Chondrocyte (in vitro differentiated cells): Measurements from ENCODE around the gene TELO2. TPM values are rescaled to one million over a fixed set of nuclear protein-coding genes. Genes with fewer than 3 reads are reported as not detected.

Experiments
- DNase-seq: peaks from one replicate; pipeline ENCODE4 v3.0.0; 2021; ENCODE audit warnings: mixed read lengths, low spot score
- H3K27ac Mint-ChIP-seq: one replicate; pipeline ENCODE4 v1.8.0; 2021; ENCODE audit warnings: mild to moderate bottlenecking, moderate library complexity, mixed read lengths; ENCODE audit not compliant: unreplicated experiment
- H3K27me3 Mint-ChIP-seq: 2 replicates; pipeline ENCODE4 v1.8.0; 2021; ENCODE audit warnings: low read depth, mixed read lengths
- H3K36me3 Mint-ChIP-seq: 2 replicates; pipeline ENCODE4 v1.8.0; 2021; ENCODE audit warnings: low read depth, mixed read lengths
- H3K4me1 Mint-ChIP-seq: 2 replicates; pipeline ENCODE4 v1.8.0; 2021; ENCODE audit warnings: low read depth, mild to moderate bottlenecking, mixed read lengths
- H3K4me3 Mint-ChIP-seq: one replicate; pipeline ENCODE4 v1.8.0; 2021; ENCODE audit warnings: mild to moderate bottlenecking, moderate library complexity, mixed read lengths; ENCODE audit not compliant: unreplicated experiment
- H3K9me3 Mint-ChIP-seq: 2 replicates; pipeline ENCODE4 v1.8.0; 2021; ENCODE audit warnings: low read depth, mixed read lengths
- total RNA-seq: library from RNA; stranded (reverse); gene quantifications from 3 replicates; pipeline ENCODE4 v1.2.1, GENCODE V29; 2021
- TF ChIP-seq, protein P1 (sequence below): fragments of 200-600 bp; sonication (generic); IDR thresholded peaks from 2 replicates; pipeline ENCODE4 v1.5.0; 2021; ENCODE audit warnings: antibody characterized with exemption, mild to moderate bottlenecking, moderate library complexity

TELO2 gene
- total RNA-seq, 1 donor from 2014 or later = 21.7 TPM

- no peaks in the 10 kb centered on the region for H3K27me3 Mint-ChIP-seq
- peaks cover 6% of the 10 kb centered on the region for H3K36me3 Mint-ChIP-seq
- H3K4me3 Mint-ChIP-seq = peak overlapping the region; percentile 19
- TF ChIP-seq, protein P1, sequence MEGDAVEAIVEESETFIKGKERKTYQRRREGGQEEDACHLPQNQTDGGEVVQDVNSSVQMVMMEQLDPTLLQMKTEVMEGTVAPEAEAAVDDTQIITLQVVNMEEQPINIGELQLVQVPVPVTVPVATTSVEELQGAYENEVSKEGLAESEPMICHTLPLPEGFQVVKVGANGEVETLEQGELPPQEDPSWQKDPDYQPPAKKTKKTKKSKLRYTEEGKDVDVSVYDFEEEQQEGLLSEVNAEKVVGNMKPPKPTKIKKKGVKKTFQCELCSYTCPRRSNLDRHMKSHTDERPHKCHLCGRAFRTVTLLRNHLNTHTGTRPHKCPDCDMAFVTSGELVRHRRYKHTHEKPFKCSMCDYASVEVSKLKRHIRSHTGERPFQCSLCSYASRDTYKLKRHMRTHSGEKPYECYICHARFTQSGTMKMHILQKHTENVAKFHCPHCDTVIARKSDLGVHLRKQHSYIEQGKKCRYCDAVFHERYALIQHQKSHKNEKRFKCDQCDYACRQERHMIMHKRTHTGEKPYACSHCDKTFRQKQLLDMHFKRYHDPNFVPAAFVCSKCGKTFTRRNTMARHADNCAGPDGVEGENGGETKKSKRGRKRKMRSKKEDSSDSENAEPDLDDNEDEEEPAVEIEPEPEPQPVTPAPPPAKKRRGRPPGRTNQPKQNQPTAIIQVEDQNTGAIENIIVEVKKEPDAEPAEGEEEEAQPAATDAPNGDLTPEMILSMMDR = no peak
- no peaks in the 10 kb centered on the region for H3K9me3 Mint-ChIP-seq
- H3K27ac Mint-ChIP-seq = peak overlapping the region; percentile 87
- peaks cover 55% of the 10 kb centered on the region for H3K4me1 Mint-ChIP-seq
- no peak for DNase-seq
These were observed 39.6 kb downstream of the TELO2 start for GRCh38 chr16:1532771-1533170.

DNA sequence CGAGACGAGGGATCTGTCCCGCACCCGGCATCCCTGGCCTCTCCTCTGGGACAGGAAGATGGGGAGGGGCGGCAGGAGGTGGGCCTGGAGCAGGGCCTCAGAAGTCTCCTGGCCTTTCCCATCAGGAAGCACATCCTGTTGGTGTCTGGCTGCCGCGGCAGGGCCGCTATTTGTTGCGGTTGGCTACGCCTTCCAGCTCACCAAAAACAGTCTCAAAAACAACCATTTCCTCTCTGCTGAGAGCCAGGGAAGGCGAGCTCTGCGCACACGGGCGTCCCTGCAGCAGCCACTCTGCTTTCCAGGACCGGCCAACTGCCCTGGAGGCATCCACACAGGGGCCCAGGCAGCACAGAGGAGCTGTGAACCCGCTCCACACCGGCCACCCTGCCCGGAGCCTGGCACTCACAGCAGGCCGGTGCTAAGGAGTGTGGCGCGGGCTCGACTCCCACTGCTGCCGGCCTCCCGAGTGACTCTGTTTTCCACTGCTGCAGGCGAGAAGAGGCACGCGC is 40.3 kb downstream of the TELO2 start, which contains the start of gene TMEM204:
TMEM204 (plus strand) TSS at position 224 of the 509 bp plus-strand sequence. CDS start 610 bp downstream, outside the sequence.
- peak within 1 kb of the TSS; percentile 73 for H3K4me3 Mint-ChIP-seq
- H3K4me1 Mint-ChIP-seq = peaks cover 52% of the 10 kb centered on the region
- peak within 1 kb of the TSS; percentile 87 for H3K27ac Mint-ChIP-seq
- H3K36me3 Mint-ChIP-seq = peaks cover 8% of the 10 kb centered on the region
- H3K9me3 Mint-ChIP-seq = no peaks in the 10 kb centered on the region
- TF ChIP-seq, protein P1 = no peak
- DNase-seq = no peak
- no peaks in the 10 kb centered on the region for H3K27me3 Mint-ChIP-seq

DNA sequence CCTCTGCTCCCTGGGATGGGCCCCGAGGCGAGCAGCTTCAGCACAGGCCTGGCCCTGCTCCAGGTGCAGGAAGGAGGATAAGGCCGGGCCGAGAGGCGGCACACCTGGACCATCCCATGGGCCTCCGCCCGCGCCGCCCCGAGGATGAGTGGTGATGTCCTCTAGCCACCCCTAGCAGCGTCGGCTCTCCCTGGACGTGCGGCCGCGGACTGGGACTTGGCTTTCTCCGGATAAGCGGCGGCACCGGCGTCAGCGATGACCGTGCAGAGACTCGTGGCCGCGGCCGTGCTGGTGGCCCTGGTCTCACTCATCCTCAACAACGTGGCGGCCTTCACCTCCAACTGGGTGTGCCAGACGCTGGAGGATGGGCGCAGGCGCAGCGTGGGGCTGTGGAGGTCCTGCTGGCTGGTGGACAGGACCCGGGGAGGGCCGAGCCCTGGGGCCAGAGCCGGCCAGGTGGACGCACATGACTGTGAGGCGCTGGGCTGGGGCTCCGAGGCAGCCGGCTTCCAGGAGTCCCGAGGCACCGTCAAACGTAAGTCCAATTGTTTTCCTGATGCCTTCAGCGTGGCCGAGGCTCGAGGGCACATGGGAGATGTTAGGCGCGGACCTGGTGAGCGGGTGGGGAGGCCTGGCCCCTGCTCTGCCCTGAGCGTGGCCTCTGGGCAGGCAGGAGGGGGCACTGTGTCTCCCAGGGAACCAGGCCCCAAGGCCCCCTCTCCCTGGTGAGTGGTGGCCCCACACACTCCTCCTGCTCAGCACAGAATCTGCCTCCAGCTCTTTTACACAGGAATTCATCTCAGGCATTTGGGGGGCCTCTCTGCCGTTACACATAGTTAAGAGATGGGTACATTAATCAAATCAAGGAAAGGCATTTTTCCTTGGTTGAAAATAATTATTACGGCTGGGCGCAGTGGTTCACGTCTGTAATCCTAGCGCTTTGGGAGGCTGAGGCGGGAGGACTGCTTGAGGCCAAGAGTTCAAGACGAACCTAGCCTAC is 41.2 kb downstream of the TELO2 start:
- Mint-ChIP-seq H3K9me3 (no peaks in the 10 kb centered on the region), H3K27me3 (no peaks in the 10 kb centered on the region), H3K4me3 (peak overlapping the region; percentile 73), H3K36me3 (peaks cover 8% of the 10 kb centered on the region), H3K27ac (peak overlapping the region; percentile 87), H3K4me1 (peaks cover 52% of the 10 kb centered on the region)
- TF ChIP-seq, protein P1 = no peak
- no peak for DNase-seq

- Mint-ChIP-seq H3K27me3 (no peaks in the 10 kb centered on the region), H3K9me3 (no peaks in the 10 kb centered on the region), H3K36me3 (peaks cover 8% of the 10 kb centered on the region), H3K4me3 (peak overlapping the region; percentile 73), H3K4me1 (peaks cover 52% of the 10 kb centered on the region), H3K27ac (no peak overlapping the region)
- DNase-seq = no peak
- TF ChIP-seq, protein P1 = no peak
These were observed 42.5 kb downstream of the TELO2 start for GRCh38 chr16:1535391-1536291.
